HEK293T (cell line): Measurements from ENCODE around the gene GSG1L2.

Experiments used
- ARNT ChIP-seq: fragments of 450-650 bp; IDR thresholded peaks from 2 replicates; pipeline ENCODE4 v1.6.1; 2017; ENCODE audit warnings: mild to moderate bottlenecking
- BHLHE40 ChIP-seq: fragments of 450-650 bp; IDR thresholded peaks from 2 replicates; pipeline ENCODE4 v1.6.1; 2016; ENCODE audit warnings: mild to moderate bottlenecking, moderate library complexity, borderline replicate concordance
- ELF4 ChIP-seq: fragments of 450-650 bp; IDR thresholded peaks from 2 replicates; pipeline ENCODE4 v1.6.1; 2017; ENCODE audit warnings: antibody characterized with exemption
- FOXA1 ChIP-seq: fragments of 450-650 bp; IDR thresholded peaks from 2 replicates; pipeline ENCODE4 v1.6.1; 2016; ENCODE audit warnings: mild to moderate bottlenecking
- FOXK2 ChIP-seq: fragments of 450-650 bp; IDR thresholded peaks from 2 replicates; pipeline ENCODE4 v1.6.1; 2016; ENCODE audit warnings: mild to moderate bottlenecking
- FOXM1 ChIP-seq: fragments of 450-650 bp; IDR thresholded peaks from 2 replicates; pipeline ENCODE4 v1.6.1; 2017; ENCODE audit warnings: mild to moderate bottlenecking, borderline replicate concordance
- HDGF ChIP-seq: fragments of 450-650 bp; IDR thresholded peaks from 2 replicates; pipeline ENCODE4 v1.6.1; 2017; ENCODE audit warnings: antibody characterized with exemption, borderline replicate concordance
- NFRKB ChIP-seq: fragments of 450-650 bp; IDR thresholded peaks from 2 replicates; pipeline ENCODE4 v1.6.1; 2016; ENCODE audit warnings: mild to moderate bottlenecking, moderate library complexity
- SP1 ChIP-seq: fragments of 450-650 bp; IDR thresholded peaks from 2 replicates; pipeline ENCODE4 v1.6.1; 2017
- SUZ12 ChIP-seq: fragments of 450-650 bp; IDR thresholded peaks from 2 replicates; pipeline ENCODE4 v1.6.1; 2016; ENCODE audit warnings: mild to moderate bottlenecking
- TARDBP ChIP-seq: fragments of 450-650 bp; IDR thresholded peaks from 2 replicates; pipeline ENCODE4 v1.6.1; 2016
- ZNF384 ChIP-seq: fragments of 450-650 bp; IDR thresholded peaks from 2 replicates; pipeline ENCODE4 v1.6.1; 2016

- no peak for TF ChIP-seq FOXK2
- no peak for TF ChIP-seq HDGF
- no peak for TF ChIP-seq BHLHE40
- TF ChIP-seq ZNF384 = no peak
- no peak for TF ChIP-seq ARNT
- no peak for TF ChIP-seq NFRKB
- TF ChIP-seq SP1 = no peak
- no peak for TF ChIP-seq SUZ12
- TF ChIP-seq FOXA1 = no peak
- no peak for TF ChIP-seq TARDBP
- TF ChIP-seq FOXM1 = no peak
- no peak for TF ChIP-seq ELF4
Observed at GRCh38 chr17:9790316-9790715, 31.6 kb downstream of the GSG1L2 start.
